Keratinocyte (primary cell): Measurements from ENCODE around the gene PECR. TPM values are rescaled to one million over a fixed set of nuclear protein-coding genes. Genes with fewer than 3 reads are reported as not detected.

Experiments used
- polyA plus RNA-seq, 5 experiments: library from polyadenylated mRNA; depleted of rRNA in 3 of 5; stranded (reverse) in 3 of 5; stranded (forward) in 1 of 5; unstranded in 1 of 5; fragments of >200 nt; gene quantifications; 1 replicate in 1 of 5; 2 replicates in 3 of 5; 3 replicates in 1 of 5; pipeline versions ENCODE4 v1.2.1 to v1.2.3, GENCODE V29; 2011 to 2012; ENCODE audit warnings: missing spikeins in 2 of 5, low read depth in 1 of 5, low replicate concordance in 1 of 5

Gene PECR
- polyA plus RNA-seq, 1 donor (not counting 4 experiments of a cell fraction or from before 2014, with no cell fraction given) = 12.0 TPM

Other genes starting within 250 kb of the PECR start
- 27.0 to 32.9 TPM (median 27.0 TPM) in 3 replicates for gene MREG, start 68.3 kb downstream of the PECR start, polyA plus RNA-seq
- 0.07 to 0.08 TPM in 2 of 3 replicates, not detected in the other for gene TMEM169, start 110 bp upstream of the PECR start, polyA plus RNA-seq
- 316 to 521 TPM (median 377 TPM) in 3 replicates for gene XRCC5, start 27.5 kb upstream of the PECR start, polyA plus RNA-seq